NCI-H226 (cell line): ENCODE data around the gene CTSV.
"Not testable (repeated sequence)": the region's sequence is repeated elsewhere in the genome, so short reads cannot be mapped to it uniquely, and the experiment has no call there.

ENCODE experiments used
- DNase-seq: peaks from one replicate; pipeline ENCODE4 v3.0.0-alpha.2; 2015

The CTSV gene

GRCh38 chr9:97039514-97039860, 545 bp upstream of the CTSV start:
- DNase-seq: peak; percentile 14

- DNase-seq: not testable (repeated sequence)
Observed at GRCh38 chr9:97023505-97023904, 15.4 kb downstream of the CTSV start.

GRCh38 chr9:97013151-97014132, 25.5 kb downstream of the CTSV start:
- peak; percentile 65 for DNase-seq

DNA sequence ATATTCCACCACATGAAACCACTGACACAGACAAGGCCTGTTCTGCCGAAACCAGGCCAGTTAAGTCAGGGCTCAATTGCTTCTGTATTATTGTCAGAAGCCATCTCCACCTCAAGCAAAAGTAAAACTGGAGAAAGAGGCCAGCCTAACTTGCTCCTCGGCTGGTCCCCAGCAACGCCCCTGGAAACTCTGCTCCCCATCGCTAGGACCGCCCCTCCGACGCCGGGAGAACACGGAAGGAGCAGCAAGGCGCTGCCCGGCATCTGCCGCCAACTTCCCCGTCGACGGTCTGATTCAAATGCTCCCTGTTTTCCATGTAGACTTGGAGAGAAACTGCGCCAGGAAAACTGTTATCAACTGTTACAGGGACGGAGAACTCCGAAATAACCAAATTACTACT, 26.3 kb downstream of the CTSV start:
- DNase-seq: not testable (repeated sequence)

- DNase-seq: not testable (repeated sequence)
Observed at GRCh38 chr9:97002195-97002594, 36.7 kb downstream of the CTSV start.

- not testable (repeated sequence) for DNase-seq
Observed at GRCh38 chr9:97001338-97001737, 37.6 kb downstream of the CTSV start.

GRCh38 chr9:97000139-97000787, 38.7 kb downstream of the CTSV start:
- not testable (repeated sequence) for DNase-seq

GRCh38 chr9:96999733-97000132, 39.2 kb downstream of the CTSV start:
- not testable (repeated sequence) for DNase-seq

GRCh38 chr9:96997009-96997701, 41.8 kb downstream of the CTSV start:
- not testable (repeated sequence) for DNase-seq

GRCh38 chr9:96994531-96995016, 44.4 kb downstream of the CTSV start:
- not testable (repeated sequence) for DNase-seq

GRCh38 chr9:96992303-96992702, 46.6 kb downstream of the CTSV start:
- not testable (repeated sequence) for DNase-seq

GRCh38 chr9:96989747-96990318, 49.1 kb downstream of the CTSV start:
- DNase-seq: not testable (repeated sequence)

- not testable (repeated sequence) for DNase-seq
Observed at GRCh38 chr9:96984887-96985286, 54.1 kb downstream of the CTSV start.

DNA sequence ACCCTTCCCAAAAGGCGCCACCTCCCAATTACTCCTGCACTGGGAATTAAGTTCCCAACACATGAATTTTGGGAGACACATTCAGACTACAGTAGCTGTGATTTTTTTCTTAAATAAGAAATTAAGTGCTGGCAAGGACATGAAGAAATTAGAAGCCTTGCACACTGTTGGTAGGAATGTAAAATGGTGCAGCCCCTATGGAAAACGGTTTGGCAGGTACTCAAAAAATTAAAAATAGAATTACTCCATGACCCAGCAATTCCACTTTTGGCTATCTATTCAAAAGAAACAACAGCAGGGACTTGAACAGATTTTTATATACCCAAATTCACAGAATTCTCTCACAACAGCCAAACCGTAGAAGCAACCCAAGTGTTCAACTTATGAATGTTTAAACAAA, 54.8 kb downstream of the CTSV start:
- DNase-seq: not testable (repeated sequence)

- not testable (repeated sequence) for DNase-seq
Observed at GRCh38 chr9:96983496-96984122, 55.3 kb downstream of the CTSV start.
